ENCODE measurements around the gene IER5L. TPM values are rescaled to one million over a fixed set of nuclear protein-coding genes. Genes with fewer than 3 reads are reported as not detected.
A peak's percentile ranks its signal among the peaks of the same experiment; 100 is the strongest.
"Not testable (repeated sequence)": the region's sequence is repeated elsewhere in the genome, so short reads cannot be mapped to it uniquely, and the experiment has no call there.

Gene IER5L
- total RNA-seq, 4 donors from 2014 or later, result 4.3 to 8.2 (median 6.2) TPM

DNA sequence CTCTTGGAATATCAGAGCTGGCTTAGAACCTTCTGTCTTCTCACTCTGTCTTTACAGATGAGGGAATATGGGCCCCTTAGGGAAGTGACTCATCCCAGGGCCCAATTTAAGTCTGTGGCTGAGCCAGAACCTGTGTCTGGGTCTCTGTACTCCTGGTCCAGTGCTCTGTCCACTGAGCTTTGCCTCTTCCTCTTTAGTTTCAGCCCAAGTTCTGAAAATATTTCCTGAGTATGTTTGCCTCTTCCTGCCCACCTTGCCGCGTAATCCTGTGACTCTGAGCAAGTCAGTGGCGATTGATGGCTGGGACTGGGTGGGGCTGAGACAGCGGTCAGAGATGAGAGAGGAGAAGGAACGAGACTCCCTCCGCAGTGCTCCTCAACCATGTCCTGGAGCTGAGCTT is 7.8 kb downstream of the IER5L start:
- H3K27me3 ChIP-seq, result no peaks in the 10 kb centered on the region
- 74% methylated on average over 6 of the region's 6 CpGs for WGBS
- TF ChIP-seq EP300 (IDR thresholded peaks at IDR 0.05) (no peak), POLR2AphosphoS5 (IDR thresholded peaks at IDR 0.05) (no peak), POLR2A (IDR thresholded peaks at IDR 0.05) (no peak)
- TF ChIP-seq, protein P1, sequence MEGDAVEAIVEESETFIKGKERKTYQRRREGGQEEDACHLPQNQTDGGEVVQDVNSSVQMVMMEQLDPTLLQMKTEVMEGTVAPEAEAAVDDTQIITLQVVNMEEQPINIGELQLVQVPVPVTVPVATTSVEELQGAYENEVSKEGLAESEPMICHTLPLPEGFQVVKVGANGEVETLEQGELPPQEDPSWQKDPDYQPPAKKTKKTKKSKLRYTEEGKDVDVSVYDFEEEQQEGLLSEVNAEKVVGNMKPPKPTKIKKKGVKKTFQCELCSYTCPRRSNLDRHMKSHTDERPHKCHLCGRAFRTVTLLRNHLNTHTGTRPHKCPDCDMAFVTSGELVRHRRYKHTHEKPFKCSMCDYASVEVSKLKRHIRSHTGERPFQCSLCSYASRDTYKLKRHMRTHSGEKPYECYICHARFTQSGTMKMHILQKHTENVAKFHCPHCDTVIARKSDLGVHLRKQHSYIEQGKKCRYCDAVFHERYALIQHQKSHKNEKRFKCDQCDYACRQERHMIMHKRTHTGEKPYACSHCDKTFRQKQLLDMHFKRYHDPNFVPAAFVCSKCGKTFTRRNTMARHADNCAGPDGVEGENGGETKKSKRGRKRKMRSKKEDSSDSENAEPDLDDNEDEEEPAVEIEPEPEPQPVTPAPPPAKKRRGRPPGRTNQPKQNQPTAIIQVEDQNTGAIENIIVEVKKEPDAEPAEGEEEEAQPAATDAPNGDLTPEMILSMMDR (IDR thresholded peaks at IDR 0.05), result no peak
- H3K27ac ChIP-seq, result no peak overlapping the region
- no peak overlapping the region for H3K4me3 ChIP-seq
- peaks cover 63% of the 10 kb centered on the region for H3K4me1 ChIP-seq
- H3K9me3 ChIP-seq, result no peaks in the 10 kb centered on the region
- no peaks in the 10 kb centered on the region for H3K36me3 ChIP-seq
- DNase-seq (ENCODE audit: low spot score in 2 of 2), result no peak

DNA sequence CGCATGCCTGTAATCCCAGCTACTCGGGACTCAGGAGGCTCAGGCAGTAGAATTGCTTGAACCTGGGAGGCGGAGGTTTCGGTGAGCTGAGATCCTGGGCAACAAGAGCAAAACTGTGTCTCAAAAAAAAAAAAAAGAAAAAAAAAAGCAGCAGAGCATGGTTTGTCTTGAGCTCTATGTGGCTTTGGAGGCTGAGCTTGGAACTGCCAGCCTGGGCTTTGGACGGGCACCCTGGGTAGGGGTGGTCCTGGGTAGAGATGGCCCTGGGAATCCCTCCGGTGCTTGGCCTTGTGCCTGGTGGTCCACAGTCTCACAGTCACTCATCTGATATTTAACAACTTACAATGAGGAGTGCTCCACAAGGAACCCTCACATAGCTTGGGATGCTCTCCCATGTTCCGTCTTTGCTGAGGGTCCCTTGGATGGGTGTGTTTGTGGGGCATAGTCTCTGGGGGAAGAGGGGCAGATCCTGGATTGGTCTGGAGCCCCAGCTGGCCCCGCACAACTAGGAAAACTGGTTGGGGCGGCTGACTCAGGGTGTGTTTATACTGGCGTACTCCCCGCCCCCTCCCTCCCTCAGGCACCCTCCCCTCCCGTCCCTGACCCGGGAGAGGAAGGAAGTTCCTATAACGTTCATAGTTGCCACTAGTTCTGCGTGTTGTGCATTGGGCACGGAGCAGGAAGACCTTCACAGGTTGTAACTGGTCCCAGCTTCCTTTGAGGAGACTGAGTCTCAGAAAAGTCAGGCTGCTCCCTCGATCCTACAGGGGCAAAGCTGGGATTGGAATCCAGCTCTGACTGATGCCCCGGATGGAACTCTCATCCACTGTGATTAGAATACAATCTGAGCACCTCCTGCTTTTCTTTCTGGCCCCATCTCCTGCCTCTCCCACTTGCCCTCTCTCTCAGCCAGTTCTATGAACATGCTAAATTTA is 11.2 kb downstream of the IER5L start:
- Histone ChIP-seq H3K4me1 (peaks cover 56% of the 10 kb centered on the region), H3K36me3 (no peaks in the 10 kb centered on the region), H3K4me3 (peak overlapping the region; percentile 17), H3K9me3 (no peaks in the 10 kb centered on the region), H3K27ac (peak overlapping the region; percentile 70), H3K27me3 (no peaks in the 10 kb centered on the region)
- no peak for TF ChIP-seq EP300 (IDR thresholded peaks at IDR 0.05)
- TF ChIP-seq POLR2A (IDR thresholded peaks at IDR 0.05), result no peak
- no peak for TF ChIP-seq POLR2AphosphoS5 (IDR thresholded peaks at IDR 0.05)
- TF ChIP-seq, protein P1 (IDR thresholded peaks at IDR 0.05), result no peak
- WGBS, result 16% methylated on average over 9 of the region's 18 CpGs
- peak; percentile 88 to 91 for DNase-seq (ENCODE audit: low spot score in 2 of 2)

DNA sequence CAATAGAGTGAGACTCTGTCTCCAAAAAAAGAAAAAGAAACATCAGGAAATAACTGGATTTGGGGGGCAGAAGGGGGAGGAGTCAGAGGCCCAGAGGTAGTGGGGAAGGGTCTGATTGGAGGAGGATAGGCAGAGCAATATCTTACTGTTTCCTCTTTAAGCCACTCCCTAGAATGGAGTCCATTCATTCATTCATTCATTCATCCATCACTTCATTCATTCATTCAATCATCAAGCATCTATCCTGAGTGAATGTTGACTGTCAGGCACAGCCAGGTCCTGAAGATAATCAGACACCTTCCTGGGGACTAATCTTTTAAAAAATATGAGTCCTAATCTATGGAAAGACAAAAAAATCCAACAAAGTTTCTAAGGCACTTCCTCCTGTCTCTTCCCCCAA is 12.9 kb downstream of the IER5L start:
- DNase-seq (ENCODE audit: low spot score in 2 of 2), result no peak
- Histone ChIP-seq H3K27me3 (no peaks in the 10 kb centered on the region), H3K4me3 (no peak overlapping the region), H3K4me1 (peaks cover 53% of the 10 kb centered on the region), H3K36me3 (no peaks in the 10 kb centered on the region), H3K9me3 (no peaks in the 10 kb centered on the region), H3K27ac (peak overlapping the region; percentile 84)
- no peak for TF ChIP-seq EP300 (IDR thresholded peaks at IDR 0.05)

DNA sequence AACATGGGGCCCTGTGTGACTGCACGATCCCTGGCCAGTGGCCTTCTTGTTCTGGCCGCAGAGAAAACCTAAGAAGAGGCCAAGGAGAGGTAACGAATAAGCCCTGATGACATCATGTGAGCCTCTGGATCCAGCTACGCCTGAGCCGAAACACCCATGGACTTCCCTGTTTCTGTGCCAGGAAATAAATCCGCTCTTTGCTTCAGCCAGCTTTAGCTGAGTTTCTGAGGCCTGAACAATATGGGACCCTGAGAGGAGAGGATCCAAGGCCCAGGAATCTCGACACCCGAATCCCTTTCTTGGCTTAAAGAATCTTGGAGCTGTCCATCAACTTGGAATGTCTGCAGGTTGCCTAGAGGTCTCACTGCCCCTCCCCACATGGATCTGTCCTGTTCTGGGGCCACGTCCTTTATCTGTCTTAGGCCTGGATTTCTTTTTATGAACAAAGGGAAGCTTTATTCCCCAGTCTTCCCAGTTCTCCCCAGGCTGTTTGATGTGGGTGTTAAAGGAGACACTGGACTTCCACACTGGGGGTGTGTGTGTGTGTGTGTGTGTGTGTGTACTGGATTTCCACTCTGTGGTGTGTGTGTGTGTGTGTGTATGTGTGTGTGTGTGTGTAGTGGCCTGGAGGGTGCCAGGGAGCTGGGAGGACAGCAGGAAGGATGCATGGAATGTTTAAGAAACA is 13.7 kb downstream of the IER5L start:
- Histone ChIP-seq H3K9me3 (no peaks in the 10 kb centered on the region), H3K4me1 (peaks cover 49% of the 10 kb centered on the region), H3K36me3 (no peaks in the 10 kb centered on the region), H3K27ac (peak overlapping the region; percentile 84), H3K4me3 (no peak overlapping the region), H3K27me3 (no peaks in the 10 kb centered on the region)
- TF ChIP-seq, protein P1 (IDR thresholded peaks at IDR 0.05), result no peak
- TF ChIP-seq POLR2A (IDR thresholded peaks at IDR 0.05), result no peak
- TF ChIP-seq POLR2AphosphoS5 (IDR thresholded peaks at IDR 0.05), result peak in 1 of 3 donors; percentile 20
- 33% methylated on average over 9 of the region's 9 CpGs for WGBS
- DNase-seq (ENCODE audit: low spot score in 2 of 2), result no peak

DNA sequence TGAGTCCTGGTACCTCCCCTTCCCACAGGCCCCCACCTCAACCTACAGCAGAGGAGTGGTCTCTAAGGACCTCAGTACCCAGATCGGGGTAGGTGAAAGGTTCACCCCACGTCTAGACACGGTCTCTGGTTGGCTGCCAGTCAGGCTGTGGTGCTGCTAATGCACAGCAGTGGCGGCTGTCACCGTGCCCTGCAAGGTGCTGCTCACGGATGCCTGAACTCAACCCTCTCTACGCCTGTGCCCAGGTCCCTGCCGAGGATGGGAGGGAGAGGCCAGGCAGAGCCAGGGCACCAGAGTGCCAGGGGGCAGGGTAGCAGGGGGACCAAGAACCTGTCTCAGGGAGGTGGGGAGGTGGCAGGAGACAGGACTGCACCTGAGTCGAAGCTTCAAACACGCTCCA is 14.3 kb downstream of the IER5L start:
- Histone ChIP-seq H3K27ac (peak overlapping the region; percentile 84), H3K36me3 (no peaks in the 10 kb centered on the region), H3K4me1 (peaks cover 49% of the 10 kb centered on the region), H3K27me3 (no peaks in the 10 kb centered on the region), H3K9me3 (no peaks in the 10 kb centered on the region), H3K4me3 (no peak overlapping the region)
- TF ChIP-seq EP300 (IDR thresholded peaks at IDR 0.05) (no peak), POLR2A (IDR thresholded peaks at IDR 0.05) (no peak), POLR2AphosphoS5 (IDR thresholded peaks at IDR 0.05) (no peak)
- TF ChIP-seq, protein P1 (IDR thresholded peaks at IDR 0.05), result no peak
- no peak for DNase-seq (ENCODE audit: low spot score in 2 of 2)
- 70% methylated on average over 9 of the region's 10 CpGs for WGBS

DNA sequence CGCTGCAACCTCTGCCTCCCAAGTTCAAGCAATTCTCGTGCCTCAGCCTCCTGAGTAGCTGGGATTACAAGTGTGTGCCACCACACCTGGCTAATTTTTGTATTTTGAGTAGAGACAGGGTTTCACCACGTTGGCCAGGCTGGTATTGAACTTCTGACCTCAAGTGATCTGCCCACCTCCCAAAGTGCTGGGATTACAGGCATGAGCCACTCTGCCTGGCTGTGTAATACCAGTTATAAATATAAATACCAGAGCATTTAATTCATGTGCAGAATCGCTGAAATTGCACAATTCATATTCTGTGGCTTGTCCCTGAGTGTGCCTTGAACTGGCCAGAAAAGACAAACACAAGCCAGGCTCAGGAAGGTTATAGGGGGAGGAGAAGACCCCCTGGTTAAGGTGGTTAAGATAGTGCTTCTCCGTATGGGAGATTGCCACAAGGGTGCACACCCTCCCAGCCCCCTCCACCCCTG is 14.8 kb downstream of the IER5L start:
- not testable (repeated sequence) for H3K36me3 ChIP-seq; H3K4me3 ChIP-seq; H3K27me3 ChIP-seq; DNase-seq (ENCODE audit: low spot score in 2 of 2); H3K9me3 ChIP-seq
- H3K27ac ChIP-seq, result peak overlapping the region; percentile 84
- 70% methylated on average over 5 of the region's 5 CpGs for WGBS
- peaks cover 48% of the 10 kb centered on the region for H3K4me1 ChIP-seq
